Measurements from ENCODE around the gene U2SURP. TPM values are rescaled to one million over a fixed set of nuclear protein-coding genes. Genes with fewer than 3 reads are reported as not detected.

U2SURP gene
- total and polyA plus RNA-seq, 4 donors: 8.3 to 41.2 (median 30.3) TPM

DNA sequence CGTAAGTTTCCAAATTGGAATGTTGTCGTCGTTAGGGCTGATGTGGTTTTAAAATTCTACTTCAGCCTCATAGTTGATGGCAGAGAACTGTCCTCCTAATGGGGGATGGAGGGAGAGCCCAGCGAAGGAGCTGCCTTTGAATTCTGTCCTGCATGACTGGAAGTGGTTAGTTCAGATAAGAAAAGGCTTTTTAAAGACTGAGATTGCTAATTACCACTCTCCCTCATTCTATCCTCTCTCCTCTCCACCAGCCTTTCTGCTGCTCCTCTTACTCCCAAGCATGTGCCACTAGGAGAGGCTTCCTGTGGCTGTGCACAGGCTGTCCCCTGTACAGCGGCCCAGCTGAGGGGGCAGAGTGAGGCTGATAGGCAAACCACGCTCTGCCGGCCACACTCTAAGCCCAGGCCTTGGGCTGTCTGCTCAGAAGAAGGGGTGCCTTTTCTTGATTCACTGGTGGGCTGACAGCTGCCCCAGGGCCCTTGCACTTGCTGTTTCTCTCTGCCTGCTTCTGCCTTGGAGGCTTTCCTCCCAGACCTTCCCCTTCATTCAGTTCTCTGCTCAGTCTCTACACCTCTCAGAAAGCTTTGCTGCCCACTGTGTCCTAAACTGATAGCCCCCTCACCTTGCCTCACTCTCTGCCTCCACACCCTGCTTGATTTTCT lies 29.1 kb upstream of the U2SURP start (continued):
- TF ChIP-seq, protein P1, sequence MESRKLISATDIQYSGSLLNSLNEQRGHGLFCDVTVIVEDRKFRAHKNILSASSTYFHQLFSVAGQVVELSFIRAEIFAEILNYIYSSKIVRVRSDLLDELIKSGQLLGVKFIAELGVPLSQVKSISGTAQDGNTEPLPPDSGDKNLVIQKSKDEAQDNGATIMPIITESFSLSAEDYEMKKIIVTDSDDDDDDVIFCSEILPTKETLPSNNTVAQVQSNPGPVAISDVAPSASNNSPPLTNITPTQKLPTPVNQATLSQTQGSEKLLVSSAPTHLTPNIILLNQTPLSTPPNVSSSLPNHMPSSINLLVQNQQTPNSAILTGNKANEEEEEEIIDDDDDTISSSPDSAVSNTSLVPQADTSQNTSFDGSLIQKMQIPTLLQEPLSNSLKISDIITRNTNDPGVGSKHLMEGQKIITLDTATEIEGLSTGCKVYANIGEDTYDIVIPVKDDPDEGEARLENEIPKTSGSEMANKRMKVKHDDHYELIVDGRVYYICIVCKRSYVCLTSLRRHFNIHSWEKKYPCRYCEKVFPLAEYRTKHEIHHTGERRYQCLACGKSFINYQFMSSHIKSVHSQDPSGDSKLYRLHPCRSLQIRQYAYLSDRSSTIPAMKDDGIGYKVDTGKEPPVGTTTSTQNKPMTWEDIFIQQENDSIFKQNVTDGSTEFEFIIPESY (IDR thresholded peaks at IDR 0.05): no peak
- no peak for TF ChIP-seq HNF4A (conservative IDR thresholded peaks at IDR 0.05)
- TF ChIP-seq, protein P2, sequence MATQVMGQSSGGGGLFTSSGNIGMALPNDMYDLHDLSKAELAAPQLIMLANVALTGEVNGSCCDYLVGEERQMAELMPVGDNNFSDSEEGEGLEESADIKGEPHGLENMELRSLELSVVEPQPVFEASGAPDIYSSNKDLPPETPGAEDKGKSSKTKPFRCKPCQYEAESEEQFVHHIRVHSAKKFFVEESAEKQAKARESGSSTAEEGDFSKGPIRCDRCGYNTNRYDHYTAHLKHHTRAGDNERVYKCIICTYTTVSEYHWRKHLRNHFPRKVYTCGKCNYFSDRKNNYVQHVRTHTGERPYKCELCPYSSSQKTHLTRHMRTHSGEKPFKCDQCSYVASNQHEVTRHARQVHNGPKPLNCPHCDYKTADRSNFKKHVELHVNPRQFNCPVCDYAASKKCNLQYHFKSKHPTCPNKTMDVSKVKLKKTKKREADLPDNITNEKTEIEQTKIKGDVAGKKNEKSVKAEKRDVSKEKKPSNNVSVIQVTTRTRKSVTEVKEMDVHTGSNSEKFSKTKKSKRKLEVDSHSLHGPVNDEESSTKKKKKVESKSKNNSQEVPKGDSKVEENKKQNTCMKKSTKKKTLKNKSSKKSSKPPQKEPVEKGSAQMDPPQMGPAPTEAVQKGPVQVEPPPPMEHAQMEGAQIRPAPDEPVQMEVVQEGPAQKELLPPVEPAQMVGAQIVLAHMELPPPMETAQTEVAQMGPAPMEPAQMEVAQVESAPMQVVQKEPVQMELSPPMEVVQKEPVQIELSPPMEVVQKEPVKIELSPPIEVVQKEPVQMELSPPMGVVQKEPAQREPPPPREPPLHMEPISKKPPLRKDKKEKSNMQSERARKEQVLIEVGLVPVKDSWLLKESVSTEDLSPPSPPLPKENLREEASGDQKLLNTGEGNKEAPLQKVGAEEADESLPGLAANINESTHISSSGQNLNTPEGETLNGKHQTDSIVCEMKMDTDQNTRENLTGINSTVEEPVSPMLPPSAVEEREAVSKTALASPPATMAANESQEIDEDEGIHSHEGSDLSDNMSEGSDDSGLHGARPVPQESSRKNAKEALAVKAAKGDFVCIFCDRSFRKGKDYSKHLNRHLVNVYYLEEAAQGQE (IDR thresholded peaks at IDR 0.05): no peak

DNA sequence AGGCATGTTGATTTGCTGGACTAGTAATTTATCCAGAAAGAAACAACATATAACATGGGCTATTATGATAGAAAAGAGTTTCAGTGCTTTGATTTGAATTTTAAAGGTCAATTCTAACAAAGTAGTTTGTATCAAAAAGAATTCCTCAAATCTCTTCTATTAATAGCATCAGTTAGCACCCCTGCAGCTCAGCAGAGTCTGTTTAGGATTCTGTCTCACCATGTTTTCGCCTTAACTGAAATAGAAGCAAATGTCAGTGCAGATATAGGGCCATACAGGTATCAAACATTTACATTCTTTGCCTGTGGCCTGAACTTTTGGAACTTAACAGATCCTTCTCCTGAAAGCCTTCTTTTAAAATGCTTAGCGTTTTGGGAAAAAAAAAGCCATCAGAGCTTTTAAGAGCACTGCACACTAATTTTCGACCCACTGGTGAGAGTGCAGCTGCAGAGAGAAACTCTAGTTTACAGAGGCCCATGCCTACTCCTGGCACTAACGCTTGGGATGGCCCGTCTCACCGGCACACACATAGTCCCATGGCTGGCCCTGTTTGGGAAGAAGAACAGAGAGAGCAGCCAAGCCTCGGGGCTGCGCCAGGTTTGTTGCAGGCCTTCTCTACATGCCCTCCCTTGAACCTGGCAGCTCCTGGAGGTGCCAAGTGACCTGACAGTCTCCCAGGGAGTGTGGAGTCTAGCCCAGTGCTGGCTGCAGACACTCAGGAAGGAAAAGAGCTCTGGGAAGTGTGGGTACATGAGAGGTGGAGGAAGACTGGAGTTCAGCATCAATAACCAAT lies 28.0 kb upstream of the U2SURP start:
- no peaks in the 10 kb centered on the region for H3K36me3 ChIP-seq (ENCODE audit: control insufficient read depth in 4 of 4, insufficient read depth in 3 of 4, low read depth in 1 of 4, low read length in 3 of 4)
- H3K9me3 ChIP-seq (ENCODE audit: control insufficient read depth in 4 of 4, low read length in 3 of 4): no peaks in the 10 kb centered on the region
- no peaks in the 10 kb centered on the region for H3K27me3 ChIP-seq (ENCODE audit: control insufficient read depth in 4 of 4, insufficient read depth in 4 of 4, low read length in 3 of 4)
- DNase-seq (ENCODE audit: low spot score): no peak
- H3K4me3 ChIP-seq (ENCODE audit: low read depth in 1 of 3, low read length in 3 of 3): no peak overlapping the region
- peaks cover 5 to 28% (median 25%) of the 10 kb centered on the region in 4 donors for H3K4me1 ChIP-seq (ENCODE audit: control insufficient read depth in 4 of 4, insufficient read depth in 4 of 4, low read length in 3 of 4)
- no peak overlapping the region for H3K27ac ChIP-seq (ENCODE audit: low read depth in 1 of 2, low read length in 2 of 2)
- peak; percentile 83 to 85 for TF ChIP-seq RXRA (IDR thresholded peaks at IDR 0.05)
- peak; percentile 32 to 62 for TF ChIP-seq HNF4A (conservative IDR thresholded peaks at IDR 0.05)
- TF ChIP-seq SP1 (IDR thresholded peaks at IDR 0.05): no peak
- TF ChIP-seq MAX (IDR thresholded peaks at IDR 0.05): no peak
- TF ChIP-seq TAF1 (conservative IDR thresholded peaks at IDR 0.05): no peak
- TF ChIP-seq, protein P3, sequence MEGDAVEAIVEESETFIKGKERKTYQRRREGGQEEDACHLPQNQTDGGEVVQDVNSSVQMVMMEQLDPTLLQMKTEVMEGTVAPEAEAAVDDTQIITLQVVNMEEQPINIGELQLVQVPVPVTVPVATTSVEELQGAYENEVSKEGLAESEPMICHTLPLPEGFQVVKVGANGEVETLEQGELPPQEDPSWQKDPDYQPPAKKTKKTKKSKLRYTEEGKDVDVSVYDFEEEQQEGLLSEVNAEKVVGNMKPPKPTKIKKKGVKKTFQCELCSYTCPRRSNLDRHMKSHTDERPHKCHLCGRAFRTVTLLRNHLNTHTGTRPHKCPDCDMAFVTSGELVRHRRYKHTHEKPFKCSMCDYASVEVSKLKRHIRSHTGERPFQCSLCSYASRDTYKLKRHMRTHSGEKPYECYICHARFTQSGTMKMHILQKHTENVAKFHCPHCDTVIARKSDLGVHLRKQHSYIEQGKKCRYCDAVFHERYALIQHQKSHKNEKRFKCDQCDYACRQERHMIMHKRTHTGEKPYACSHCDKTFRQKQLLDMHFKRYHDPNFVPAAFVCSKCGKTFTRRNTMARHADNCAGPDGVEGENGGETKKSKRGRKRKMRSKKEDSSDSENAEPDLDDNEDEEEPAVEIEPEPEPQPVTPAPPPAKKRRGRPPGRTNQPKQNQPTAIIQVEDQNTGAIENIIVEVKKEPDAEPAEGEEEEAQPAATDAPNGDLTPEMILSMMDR (IDR thresholded peaks at IDR 0.05; ENCODE audit: low read depth, low read length, missing input control): no peak
- TF ChIP-seq YY1 (IDR thresholded peaks at IDR 0.05): peak; percentile 36
- peak in 1 of 2 donors; percentile 41 for TF ChIP-seq RAD21 (IDR thresholded peaks at IDR 0.05)
- no peak for TF ChIP-seq FOXA1 (IDR thresholded peaks at IDR 0.05)
- TF ChIP-seq, protein P2 (IDR thresholded peaks at IDR 0.05): no peak
- no peak for TF ChIP-seq JUND (IDR thresholded peaks at IDR 0.05)
- no peak for TF ChIP-seq GABPA (IDR thresholded peaks at IDR 0.05 in 1 of 2, conservative IDR thresholded peaks at IDR 0.05 in 1 of 2)
- H3K9ac ChIP-seq (ENCODE audit: low read depth in 1 of 2, low read length in 2 of 2): no peak overlapping the region
- 48% methylated on average over 8 of the region's 8 CpGs for WGBS

All from liver (tissue), 9 donors.